ENCODE results near the gene ANO8.
A peak's percentile ranks its signal among the peaks of the same experiment; 100 is the strongest.
"Not testable (repeated sequence)": the region's sequence is repeated elsewhere in the genome, so short reads cannot be mapped to it uniquely, and the experiment has no call there.

ANO8 gene

GRCh38 chr19:17282488-17283125, 52.0 kb downstream of the ANO8 start:
- peak; percentile 89 for DNase-seq
- peaks cover 20% of the 10 kb centered on the region for H3K36me3 Mint-ChIP-seq (ENCODE audit: low read depth)
- H3K9me3 Mint-ChIP-seq: no peaks in the 10 kb centered on the region
- H3K27me3 Mint-ChIP-seq: peaks cover 11% of the 10 kb centered on the region
- H3K4me3 Mint-ChIP-seq: peak overlapping the region; percentile 83
- peak overlapping the region; percentile 64 for H3K27ac Mint-ChIP-seq
- H3K4me1 Mint-ChIP-seq (ENCODE audit: low read depth): peaks cover 9% of the 10 kb centered on the region

DNA sequence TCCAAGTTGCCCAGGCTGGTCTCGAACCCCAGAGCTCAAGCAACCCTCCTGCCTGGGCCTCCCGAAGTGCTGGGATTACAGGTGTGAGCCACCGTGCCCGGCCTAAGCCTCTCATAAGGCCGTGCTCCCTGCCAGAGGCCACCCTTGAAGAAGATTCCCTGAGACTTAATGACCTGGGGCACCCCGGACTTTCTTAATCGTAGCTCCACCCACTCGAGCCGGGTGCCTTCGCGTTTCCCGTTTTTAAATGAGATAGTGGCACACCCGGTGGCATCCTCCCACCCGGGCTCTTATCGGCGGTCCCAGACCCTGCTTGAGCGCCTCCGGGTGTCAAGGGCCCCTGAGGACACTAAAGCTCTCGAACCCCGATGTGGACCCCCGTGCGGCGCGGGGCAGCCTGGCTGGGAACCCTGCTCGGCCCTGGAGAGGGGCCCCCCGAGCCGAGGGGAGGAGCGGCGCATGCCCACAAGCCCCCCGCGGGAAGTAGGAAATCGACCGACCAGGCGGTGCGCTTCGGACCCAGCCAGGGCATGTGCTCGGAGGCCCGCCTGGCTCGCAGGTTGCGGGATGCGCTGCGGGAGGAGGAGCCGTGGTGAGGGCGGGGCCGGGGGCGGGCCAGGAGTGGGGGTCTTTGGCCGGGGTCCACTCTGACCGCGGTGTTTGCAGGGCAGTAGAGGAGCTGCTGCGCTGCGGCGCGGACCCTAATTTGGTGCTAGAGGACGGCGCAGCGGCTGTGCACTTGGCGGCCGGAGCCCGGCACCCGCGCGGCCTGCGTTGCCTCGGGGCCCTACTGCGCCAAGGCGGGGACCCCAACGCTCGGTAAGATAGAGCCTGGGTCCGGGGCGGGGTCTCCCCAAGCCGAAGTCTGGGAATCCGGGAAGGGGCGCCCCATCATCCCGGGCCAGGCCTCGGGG, 53.0 kb downstream of the ANO8 start, which contains the start of gene ANKLE1:
ANKLE1 (plus strand) TSS at position 511 of the 914 bp plus-strand sequence; CDS start at position 531, 20 bp downstream.
- peak within 1 kb of the TSS; percentile 64 for H3K27ac Mint-ChIP-seq
- H3K4me1 Mint-ChIP-seq (ENCODE audit: low read depth): peaks cover 9% of the 10 kb centered on the region
- no peaks in the 10 kb centered on the region for H3K9me3 Mint-ChIP-seq
- peaks cover 8% of the 10 kb centered on the region for H3K27me3 Mint-ChIP-seq
- peak; percentile 71 for DNase-seq
- peak within 1 kb of the TSS; percentile 83 for H3K4me3 Mint-ChIP-seq
- H3K36me3 Mint-ChIP-seq (ENCODE audit: low read depth): peaks cover 28% of the 10 kb centered on the region

GRCh38 chr19:17279436-17279835, 55.2 kb downstream of the ANO8 start:
- H3K36me3 Mint-ChIP-seq (ENCODE audit: low read depth): peaks cover 46% of the 10 kb centered on the region
- no peak for DNase-seq
- H3K4me1 Mint-ChIP-seq (ENCODE audit: low read depth): peaks cover 9% of the 10 kb centered on the region
- H3K27ac Mint-ChIP-seq: no peak overlapping the region
- H3K9me3 Mint-ChIP-seq: no peaks in the 10 kb centered on the region
- H3K27me3 Mint-ChIP-seq: peaks cover 8% of the 10 kb centered on the region
- H3K4me3 Mint-ChIP-seq: no peak overlapping the region

DNA sequence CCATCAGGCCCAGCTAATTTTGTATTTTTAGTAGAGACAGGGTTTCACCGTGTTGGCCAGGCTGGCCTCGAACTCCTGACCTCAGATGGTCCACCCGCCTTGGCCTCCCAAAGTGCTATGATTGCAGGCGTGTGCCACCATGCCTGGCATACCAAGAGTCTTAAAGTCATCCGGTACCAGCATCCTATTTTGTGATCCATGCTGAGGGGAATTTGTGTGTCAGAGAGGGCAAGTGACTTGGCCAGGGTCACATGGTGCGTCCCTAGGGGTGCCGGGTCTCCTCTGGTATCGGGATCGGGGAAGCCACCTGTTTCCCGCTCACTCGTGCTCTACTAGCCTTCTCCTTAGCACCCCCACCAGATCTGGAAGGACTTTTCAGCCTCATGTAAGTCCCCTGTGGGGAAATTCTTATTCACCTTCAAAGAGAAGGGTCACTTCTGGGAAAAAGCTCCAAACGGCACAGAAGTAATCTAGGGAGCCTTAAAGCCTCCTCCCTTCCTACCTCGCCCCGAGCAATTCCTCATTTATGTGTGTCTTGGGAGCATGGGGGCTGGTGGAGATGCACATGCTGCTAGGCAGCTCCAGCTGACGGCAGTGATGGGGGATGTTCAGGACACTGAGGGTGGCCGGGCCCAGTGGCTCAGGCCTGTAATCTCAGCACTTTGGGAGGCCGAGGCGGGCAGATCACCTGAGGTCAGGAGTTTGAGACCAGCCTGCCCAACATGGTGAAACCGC, 59.0 kb downstream of the ANO8 start:
- DNase-seq: no peak
- H3K9me3 Mint-ChIP-seq: no peaks in the 10 kb centered on the region
- H3K27me3 Mint-ChIP-seq: no peaks in the 10 kb centered on the region
- H3K4me1 Mint-ChIP-seq (ENCODE audit: low read depth): no peaks in the 10 kb centered on the region
- no peak overlapping the region for H3K27ac Mint-ChIP-seq
- H3K36me3 Mint-ChIP-seq (ENCODE audit: low read depth): peaks cover 65% of the 10 kb centered on the region
- H3K4me3 Mint-ChIP-seq: no peak overlapping the region

DNA sequence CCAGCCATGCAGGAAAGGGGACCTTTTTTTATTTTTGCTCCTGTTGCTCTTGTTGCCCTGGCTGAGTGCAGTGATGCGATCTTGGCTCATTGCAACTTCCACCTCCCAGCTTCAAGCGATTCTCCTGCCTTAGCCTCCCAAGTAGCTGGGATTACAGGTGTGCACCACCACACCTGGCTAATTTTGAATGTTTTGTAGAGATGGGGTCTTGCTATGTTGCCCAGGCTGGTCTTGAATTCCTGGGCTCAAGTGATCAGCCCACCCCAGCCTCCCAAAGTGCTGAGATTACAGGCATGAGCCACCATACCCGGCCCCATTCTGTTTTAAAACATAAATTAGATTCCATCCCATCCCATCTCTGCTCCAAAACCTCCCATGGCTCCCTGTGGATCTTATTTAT, 59.8 kb downstream of the ANO8 start:
- not testable (repeated sequence) for H3K4me3 Mint-ChIP-seq; H3K27ac Mint-ChIP-seq; H3K4me1 Mint-ChIP-seq (ENCODE audit: low read depth); DNase-seq; H3K9me3 Mint-ChIP-seq; H3K27me3 Mint-ChIP-seq
- peaks cover 71% of the 10 kb centered on the region for H3K36me3 Mint-ChIP-seq (ENCODE audit: low read depth)

Measured in activated T-cell treated with anti-CD3 and anti-CD28 coated beads, Interleukin-2, amount 50 U/mL, for 24 hours (primary cell).